Activated T-helper 1 cell treated with anti-CD3 and anti-CD28 coated beads, Interleukin-2, amount 50 U/mL, for 16 hours (primary cell): ENCODE data around the gene DHDH.
"Not testable (repeated sequence)": the region's sequence is repeated elsewhere in the genome, so short reads cannot be mapped to it uniquely, and the experiment has no call there.

Experiments used
- DNase-seq, 2 donors: peaks; one replicate each; pipeline ENCODE4 v3.0.0-alpha.2; 2020; ENCODE audit warnings: low read depth in 1 of 2, low spot score in 1 of 2

The DHDH gene

GRCh38 chr19:48915757-48916156 is 17.7 kb upstream of the DHDH start:
- DNase-seq = no peak

GRCh38 chr19:48918071-48918470 is 15.4 kb upstream of the DHDH start:
- DNase-seq = no peak

DNA sequence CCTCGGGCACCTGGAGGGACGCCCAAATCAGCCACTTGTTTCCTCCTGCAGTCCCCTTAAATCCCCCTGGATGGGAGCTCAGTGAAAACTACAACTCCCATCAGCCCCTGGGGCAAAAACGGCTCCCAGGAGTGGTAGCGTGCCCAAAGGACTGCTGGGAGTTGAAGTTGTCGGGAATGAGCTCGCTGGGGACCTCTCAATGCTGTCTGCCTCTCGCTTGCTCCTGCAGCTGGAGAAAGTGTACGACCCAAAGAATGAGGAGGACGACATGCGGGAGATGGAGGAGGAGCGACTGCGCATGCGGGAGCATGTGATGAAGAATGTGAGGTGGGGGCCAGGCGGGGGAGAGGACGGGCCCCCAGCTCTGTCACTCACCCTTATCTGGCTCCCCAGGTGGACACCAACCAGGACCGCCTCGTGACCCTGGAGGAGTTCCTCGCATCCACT is 14.7 kb upstream of the DHDH start:
- DNase-seq = no peak

DNA sequence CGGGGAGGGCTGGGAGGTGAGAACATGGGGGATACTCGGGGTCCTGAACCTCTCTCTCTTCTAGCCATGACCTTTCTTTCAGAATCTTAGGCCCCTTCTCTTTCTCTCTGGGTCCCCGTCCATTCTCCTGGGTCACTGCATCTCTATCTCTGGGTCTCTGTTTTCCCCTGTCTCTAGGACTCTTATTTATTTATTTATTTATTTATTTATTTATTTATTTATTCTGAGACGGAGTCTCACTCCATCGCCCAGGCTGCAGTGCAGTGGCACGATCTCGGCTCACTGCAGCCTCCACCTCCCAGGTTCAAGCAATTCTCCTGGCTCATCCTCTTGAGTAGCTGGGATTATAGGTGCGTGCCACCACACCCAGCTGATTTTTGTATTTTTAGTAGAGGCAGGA is 14.2 kb upstream of the DHDH start:
- DNase-seq = not testable (repeated sequence)

DNA sequence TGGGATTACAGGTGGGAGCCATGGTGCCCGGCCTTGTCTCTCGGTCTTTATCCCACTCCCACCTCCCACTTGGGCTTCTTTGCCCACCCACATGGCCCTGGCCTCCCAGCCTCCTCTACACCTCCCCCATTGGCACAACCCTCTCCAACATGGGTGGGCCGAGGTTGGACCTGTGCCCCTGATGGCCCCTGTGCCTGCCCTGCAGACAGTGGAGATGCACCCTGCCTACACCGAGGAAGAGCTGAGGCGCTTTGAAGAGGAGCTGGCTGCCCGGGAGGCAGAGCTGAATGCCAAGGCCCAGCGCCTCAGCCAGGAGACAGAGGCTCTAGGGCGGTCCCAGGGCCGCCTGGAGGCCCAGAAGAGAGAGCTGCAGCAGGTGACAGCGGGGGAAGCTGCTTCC is 12.6 kb upstream of the DHDH start:
- DNase-seq = no peak

DNA sequence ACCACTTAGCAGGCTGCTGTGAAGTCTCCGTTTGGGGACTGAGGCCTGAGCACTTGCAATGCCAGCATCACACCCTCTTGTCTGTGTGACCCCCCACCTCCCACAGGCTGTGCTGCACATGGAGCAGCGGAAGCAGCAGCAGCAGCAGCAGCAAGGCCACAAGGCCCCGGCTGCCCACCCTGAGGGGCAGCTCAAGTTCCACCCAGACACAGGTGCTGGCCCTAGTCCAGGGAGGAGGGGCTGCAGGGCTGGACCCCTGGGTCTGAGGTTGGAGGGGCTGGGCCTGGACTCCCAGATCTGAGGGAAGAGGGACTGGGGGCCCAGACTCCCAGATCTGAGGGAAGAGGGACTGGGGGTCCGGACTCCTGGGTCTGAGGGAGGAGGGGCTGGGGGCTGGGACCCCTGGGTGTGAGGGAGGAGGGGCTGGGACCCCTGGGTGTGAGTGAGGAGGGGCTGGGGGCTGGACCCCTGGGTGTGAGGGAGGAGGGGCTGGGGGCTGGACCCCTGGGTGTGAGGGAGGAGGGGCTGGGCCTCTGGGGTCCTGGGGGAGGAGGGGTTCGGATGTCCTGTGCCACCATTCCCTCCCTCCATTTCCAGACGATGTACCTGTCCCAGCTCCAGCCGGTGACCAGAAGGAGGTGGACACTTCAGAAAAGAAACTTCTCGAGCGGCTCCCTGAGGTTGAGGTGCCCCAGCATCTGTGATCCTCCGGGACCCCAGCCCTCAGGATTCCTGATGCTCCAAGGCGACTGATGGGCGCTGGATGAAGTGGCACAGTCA is 11.6 kb upstream of the DHDH start:
- no peak for DNase-seq

DNA sequence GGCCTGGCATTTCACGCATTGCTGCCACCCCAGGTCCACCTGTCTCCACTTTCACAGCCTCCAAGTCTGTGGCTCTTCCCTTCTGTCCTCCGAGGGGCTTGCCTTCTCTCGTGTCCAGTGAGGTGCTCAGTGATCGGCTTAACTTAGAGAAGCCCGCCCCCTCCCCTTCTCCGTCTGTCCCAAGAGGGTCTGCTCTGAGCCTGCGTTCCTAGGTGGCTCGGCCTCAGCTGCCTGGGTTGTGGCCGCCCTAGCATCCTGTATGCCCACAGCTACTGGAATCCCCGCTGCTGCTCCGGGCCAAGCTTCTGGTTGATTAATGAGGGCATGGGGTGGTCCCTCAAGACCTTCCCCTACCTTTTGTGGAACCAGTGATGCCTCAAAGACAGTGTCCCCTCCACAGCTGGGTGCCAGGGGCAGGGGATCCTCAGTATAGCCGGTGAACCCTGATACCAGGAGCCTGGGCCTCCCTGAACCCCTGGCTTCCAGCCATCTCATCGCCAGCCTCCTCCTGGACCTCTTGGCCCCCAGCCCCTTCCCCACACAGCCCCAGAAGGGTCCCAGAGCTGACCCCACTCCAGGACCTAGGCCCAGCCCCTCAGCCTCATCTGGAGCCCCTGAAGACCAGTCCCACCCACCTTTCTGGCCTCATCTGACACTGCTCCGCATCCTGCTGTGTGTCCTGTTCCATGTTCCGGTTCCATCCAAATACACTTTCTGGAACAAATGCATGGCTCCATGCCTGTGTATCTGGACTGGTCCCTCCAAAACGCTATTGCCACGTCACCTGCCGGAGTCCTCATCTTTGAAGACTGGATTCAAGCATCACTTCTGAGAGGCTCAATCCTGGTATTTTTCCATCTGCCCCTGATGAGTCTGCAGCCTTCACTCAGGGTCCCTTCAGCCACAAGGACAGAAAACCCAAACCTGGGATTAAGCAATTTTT is 10.7 kb upstream of the DHDH start:
- no peak for DNase-seq

DNA sequence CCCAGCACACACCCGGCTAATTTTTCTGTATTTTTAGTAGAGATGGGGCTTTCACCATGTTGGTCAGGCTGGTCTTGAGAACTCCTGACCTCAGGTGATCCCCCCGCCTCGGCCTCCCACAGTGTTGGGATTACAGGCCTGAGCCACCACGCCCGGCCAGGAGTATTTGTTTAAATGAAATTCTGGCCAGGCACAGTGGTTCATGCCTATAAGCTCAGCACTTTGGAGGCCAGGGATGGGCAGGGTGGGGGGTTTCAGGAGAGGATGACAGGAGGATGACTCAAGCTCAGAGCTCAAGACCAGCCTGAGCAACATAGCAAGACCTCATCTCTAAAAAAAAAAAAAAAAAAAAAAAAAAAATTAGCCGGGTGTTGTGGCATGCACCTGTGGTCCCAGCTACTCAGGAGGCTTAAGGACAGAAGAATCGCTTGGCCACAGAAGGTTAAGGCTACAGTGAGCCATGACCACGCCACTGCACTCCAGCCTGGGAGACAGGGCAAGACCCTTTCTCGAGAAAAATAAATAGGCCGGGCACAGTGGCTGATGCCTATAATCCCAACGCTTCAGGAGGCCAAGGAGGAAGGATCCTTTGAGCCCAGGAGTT is 8.2 kb upstream of the DHDH start:
- no peak for DNase-seq

GRCh38 chr19:48925890-48926289 is 7.6 kb upstream of the DHDH start:
- not testable (repeated sequence) for DNase-seq

- no peak for DNase-seq
Observed at GRCh38 chr19:48926909-48927308, 6.6 kb upstream of the DHDH start.

GRCh38 chr19:48927692-48928091 is 5.8 kb upstream of the DHDH start:
- DNase-seq = not testable (repeated sequence)

DNA sequence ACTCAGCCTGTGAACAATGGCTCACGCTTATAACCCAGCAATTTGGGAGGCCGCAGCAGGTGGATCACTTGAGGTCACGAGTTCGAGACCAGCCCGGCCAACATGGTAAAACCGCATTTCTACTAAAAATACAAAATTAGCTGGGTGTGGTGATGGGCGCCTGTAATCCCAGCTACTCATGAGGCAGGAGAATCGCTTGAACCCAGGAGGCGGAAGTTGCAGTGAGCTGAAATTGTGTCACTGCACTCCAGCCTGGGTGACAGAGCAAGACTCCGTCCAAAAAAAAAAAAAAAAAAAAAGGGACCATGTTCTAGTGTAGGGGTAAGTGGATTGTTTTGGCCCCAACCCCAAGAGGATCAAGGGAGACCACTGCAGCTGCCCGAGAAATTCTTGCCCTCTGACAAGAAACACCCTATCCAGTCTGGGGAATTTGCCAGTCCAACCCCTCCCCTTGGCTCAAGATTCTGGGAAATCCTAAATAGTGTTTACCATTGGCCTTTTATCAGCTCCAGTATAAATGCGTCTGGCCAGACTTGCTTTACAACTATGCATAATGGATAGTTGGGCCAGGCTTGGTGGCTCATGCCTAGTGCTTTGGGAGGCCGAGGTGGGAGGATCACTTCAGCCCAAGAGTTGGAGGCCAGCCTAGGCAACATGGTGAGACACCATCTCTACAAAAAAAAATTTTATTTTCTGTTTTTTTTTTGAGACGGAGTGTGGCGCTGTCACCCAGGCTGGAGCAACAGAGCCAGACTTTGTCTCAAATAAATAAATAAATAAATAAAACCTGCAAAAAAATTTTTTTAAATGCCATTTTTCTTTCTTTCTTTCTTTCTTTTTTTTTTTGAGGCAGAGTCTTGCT is 5.1 kb upstream of the DHDH start:
- no peak for DNase-seq

- DNase-seq = no peak
Observed at GRCh38 chr19:48934837-48935236, 1.3 kb downstream of the DHDH start.

GRCh38 chr19:48935864-48936263 is 2.4 kb downstream of the DHDH start:
- DNase-seq = no peak

GRCh38 chr19:48938256-48938655 is 4.8 kb downstream of the DHDH start:
- no peak for DNase-seq

DNA sequence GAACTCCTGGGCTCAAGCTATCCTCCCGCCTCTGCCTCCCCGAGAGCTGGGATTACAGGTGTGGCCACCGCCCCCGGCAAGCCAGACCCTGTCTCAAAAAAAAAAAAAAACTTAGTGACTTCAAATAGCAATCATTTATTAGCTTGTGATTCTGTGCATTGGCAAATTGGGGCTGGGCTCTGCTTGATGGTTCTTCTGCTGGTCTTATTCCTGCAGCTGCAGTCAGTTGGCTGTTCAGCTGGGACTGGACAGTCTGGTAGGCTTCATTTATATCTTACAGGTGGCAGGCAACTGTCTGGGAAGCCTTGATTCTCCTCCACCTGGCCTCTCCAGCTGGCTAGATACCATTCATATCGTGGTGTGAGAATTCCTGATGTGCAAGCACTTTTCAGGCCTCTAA is 7.4 kb downstream of the DHDH start:
- DNase-seq = no peak

DNA sequence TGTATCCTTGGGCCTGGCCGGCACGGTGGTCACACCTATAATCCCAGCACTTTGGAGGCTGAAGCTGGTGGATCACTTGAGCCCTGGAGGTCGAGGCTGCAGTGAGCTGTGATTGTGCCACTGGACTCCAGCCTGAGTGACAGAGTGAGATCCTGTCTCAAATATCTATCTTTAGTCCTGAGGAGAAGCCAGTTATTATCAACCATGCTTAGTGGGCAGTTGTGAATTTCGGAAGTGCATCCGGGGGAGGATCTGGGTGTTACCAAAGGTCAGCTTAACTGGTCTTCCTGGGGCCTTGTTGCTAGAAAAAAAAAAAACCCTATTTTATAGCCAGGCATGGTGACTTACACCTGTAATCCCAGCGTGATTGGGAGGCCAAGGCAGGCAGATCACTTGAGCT is 9.6 kb downstream of the DHDH start:
- DNase-seq = no peak

GRCh38 chr19:48945415-48945814 is 11.9 kb downstream of the DHDH start:
- no peak for DNase-seq

- DNase-seq = no peak
Observed at GRCh38 chr19:48945817-48946216, 12.3 kb downstream of the DHDH start.

DNA sequence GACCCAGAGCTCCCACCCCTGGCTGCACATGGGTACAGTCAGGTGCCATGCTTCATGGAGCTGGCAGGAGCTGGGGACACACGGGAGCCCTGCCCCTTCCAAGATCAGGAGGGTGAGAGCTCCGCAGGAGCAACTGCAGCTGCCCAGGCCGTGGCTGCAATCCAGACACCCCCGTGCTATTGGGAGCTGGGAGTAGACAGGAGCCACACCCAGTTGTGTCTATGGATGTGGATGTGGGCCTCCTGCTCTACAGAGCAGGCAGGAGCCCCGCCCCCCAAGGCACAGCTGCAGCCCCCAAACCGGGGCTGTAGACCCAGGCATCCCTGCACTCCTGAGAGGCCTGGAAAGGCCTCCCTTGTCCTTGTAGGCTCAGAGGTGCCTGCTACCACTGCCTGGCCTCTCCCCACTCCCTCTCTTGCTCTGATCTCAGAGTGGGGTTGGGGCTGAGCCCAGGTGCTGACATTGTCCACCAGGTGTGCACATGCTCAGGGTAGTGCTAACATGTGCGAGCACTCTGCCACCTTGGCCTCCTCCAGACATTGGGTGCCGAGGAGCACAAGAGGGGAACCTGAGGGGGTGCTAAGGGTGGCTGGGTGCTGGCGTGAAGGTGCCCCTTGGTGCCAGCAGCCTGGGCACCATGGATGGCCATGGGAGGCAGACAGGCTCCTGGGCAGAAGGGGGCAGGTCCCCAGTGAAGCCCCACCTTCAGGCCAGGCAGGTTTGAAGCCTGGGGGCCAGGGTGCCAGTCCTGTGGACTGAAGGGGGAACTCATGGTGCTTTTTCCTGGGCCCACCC is 13.2 kb downstream of the DHDH start:
- no peak for DNase-seq
